GM20431 (cell line): ENCODE measurements around the gene ZNF346.

Experiments used
- in situ Hi-C: fragments of 300-500 bp; cut with MseI, MboI; formaldehyde crosslinking; loops from one replicate; pipeline ENCODE4 v1.15.0; 2020; ENCODE audit warnings: low sequenced_read_pairs; ENCODE audit not compliant: unreplicated experiment

ZNF346 gene

GRCh38 chr5:177064500-177065277 is 42.2 kb downstream of the ZNF346 start:
- in situ Hi-C loops, result no loop called here

- in situ Hi-C loops, result no loop called here
Observed at GRCh38 chr5:177065491-177065890, 43.0 kb downstream of the ZNF346 start.

- in situ Hi-C loops, result no loop called here
Observed at GRCh38 chr5:177066224-177066623, 43.7 kb downstream of the ZNF346 start.

- in situ Hi-C loops, result no loop called here
Observed at GRCh38 chr5:177067503-177067902, 45.0 kb downstream of the ZNF346 start.

GRCh38 chr5:177070536-177071191 is 48.2 kb downstream of the ZNF346 start:
- in situ Hi-C loops, result no loop called here

GRCh38 chr5:177071666-177072385 is 49.3 kb downstream of the ZNF346 start:
- in situ Hi-C loops, result no loop called here

- in situ Hi-C loops, result no loop called here
Observed at GRCh38 chr5:177077335-177077734, 54.8 kb downstream of the ZNF346 start.

GRCh38 chr5:177079606-177080005 is 57.1 kb downstream of the ZNF346 start:
- in situ Hi-C loops, result no loop called here

- in situ Hi-C loops, result no loop called here
Observed at GRCh38 chr5:177080265-177080664, 57.8 kb downstream of the ZNF346 start.

GRCh38 chr5:177081859-177082258 is 59.4 kb downstream of the ZNF346 start:
- in situ Hi-C loops, result no loop called here

- in situ Hi-C loops, result no loop called here
Observed at GRCh38 chr5:177083357-177083756, 60.9 kb downstream of the ZNF346 start.

GRCh38 chr5:177084175-177084574 is 61.7 kb downstream of the ZNF346 start:
- in situ Hi-C loops, result no loop called here

- in situ Hi-C loops, result no loop called here
Observed at GRCh38 chr5:177085985-177086653, 63.6 kb downstream of the ZNF346 start.

GRCh38 chr5:177086654-177087397 is 64.3 kb downstream of the ZNF346 start, which contains the start of gene FGFR4:
TSS of gene FGFR4 (plus strand) at chr5:177086915. CDS start at chr5:177089603, 2,688 bp downstream.
- in situ Hi-C loops, result no loop called here

- in situ Hi-C loops, result no loop called here
Observed at GRCh38 chr5:177087398-177088005, 65.0 kb downstream of the ZNF346 start.

GRCh38 chr5:177089127-177089526 is 66.6 kb downstream of the ZNF346 start:
- in situ Hi-C loops, result no loop called here

- in situ Hi-C loops, result no loop called here
Observed at GRCh38 chr5:177089825-177090641, 67.5 kb downstream of the ZNF346 start.

- in situ Hi-C loops, result no loop called here
Observed at GRCh38 chr5:177090813-177091212, 68.3 kb downstream of the ZNF346 start.
